ENCODE results near the gene INPP4A.

Gene INPP4A

DNA sequence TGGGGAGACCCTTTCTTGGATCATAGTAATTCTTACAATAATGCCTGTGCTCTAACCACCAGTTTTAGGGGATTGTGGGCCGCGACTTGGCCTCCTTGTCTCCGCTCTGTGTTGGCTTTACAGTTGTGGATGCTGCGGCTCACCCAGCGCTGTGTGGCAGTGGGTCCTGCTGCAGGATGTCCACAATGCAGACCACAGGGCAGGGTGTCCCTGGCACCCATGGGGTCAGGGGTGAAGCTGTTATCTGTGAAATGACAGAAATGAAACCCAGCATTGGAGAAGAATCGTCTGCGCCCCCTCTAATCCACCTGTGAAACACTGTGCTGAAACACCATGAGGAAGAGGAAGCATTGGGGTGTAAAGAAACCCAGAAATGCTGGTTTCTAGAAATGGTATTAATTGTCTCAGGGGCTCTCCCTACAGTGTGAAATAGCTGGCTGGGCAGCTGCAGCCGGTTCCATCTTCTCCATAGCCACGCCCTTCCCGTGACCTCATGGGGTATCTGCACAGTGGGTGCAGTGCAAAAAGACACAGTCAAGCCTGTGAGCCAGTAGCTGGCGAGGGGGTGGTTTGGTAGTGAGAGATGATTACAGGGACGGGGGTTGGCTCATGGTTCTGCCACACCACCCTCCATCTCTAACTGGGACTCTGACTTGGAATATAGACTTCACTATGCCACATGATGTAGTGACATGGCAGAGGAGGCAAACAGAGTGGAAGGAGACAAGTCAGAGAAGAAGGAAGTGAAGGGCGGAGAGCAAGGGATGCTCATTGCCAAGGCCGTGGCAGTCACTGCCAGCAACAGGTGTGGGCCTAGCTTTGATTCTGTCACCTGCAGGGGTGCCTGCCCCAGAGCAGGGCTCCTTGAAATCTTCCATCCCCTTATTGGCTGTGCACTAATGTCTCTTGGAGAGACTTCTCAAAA lies 16.2 kb downstream of the INPP4A start:
- peak; percentile 59 for DNase-seq (ENCODE audit: low read depth)

DNA sequence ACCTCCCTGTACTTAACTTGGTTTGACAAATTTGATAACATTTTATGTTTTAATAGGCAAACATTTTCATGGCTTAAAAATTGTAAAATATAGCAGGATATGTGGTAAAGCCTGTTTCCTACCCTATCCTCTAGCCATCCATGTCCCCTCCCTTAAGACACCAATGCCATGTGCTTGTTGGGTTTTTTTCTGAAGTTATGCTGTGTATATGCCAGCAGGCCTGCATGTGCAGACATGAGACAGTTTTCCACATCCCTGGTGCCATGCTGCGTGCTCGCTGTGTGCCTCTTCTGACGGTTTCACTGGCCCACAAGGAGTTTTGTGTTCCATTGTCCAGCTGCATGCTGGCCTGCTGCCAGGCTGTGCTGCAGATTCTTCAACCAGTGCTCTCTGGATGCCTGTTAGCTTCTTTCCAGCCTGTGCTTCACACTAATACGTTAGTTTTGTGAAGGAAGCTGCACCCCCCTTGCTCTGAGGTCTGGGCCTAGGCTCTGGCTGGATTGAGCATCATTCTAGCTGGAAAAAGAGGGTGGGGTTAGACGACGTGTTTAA lies 16.9 kb downstream of the INPP4A start:
- DNase-seq (ENCODE audit: low read depth) = no peak

DNA sequence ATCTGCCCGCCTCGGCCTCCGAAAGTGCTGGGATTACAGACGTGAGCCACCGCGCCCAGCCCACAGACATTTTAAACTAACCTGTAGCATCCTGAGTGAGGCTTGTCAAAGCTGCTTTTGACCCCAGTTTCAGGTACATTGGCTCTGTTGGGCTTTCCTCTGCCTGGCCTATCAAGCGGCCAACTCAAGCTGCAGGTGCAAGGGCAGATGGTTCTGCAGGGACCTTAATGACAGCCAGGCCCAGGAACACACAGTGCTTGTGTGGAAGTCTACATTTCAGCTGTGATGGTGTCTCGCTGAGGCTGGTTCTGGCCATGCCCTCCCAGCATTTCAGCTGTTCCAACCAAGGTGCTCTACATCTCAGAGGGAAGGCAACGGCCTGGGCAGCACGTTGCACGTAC lies 18.4 kb downstream of the INPP4A start:
- no peak for DNase-seq (ENCODE audit: low read depth)

DNA sequence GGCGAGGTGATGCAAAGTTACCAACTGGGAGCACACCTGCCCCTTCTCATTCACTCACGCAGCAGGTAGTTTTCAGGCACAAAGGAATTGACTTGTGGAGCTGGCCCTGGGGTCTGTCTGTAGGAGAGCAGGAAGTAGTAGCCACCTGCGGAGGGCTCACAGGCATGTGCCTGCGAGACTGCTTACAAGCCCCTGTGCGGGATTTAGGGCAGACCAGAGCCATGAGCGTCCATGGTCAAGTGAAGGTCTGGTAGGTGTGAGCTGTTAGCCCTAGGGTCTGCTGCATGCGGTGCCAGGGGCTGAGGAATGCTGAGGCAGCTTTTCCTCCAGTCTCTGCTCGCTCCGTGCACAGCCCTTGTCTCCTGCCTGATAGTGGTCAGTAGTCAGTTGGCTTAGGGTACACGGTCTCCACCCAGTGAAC lies 18.9 kb downstream of the INPP4A start:
- DNase-seq (ENCODE audit: low read depth) = no peak

DNA sequence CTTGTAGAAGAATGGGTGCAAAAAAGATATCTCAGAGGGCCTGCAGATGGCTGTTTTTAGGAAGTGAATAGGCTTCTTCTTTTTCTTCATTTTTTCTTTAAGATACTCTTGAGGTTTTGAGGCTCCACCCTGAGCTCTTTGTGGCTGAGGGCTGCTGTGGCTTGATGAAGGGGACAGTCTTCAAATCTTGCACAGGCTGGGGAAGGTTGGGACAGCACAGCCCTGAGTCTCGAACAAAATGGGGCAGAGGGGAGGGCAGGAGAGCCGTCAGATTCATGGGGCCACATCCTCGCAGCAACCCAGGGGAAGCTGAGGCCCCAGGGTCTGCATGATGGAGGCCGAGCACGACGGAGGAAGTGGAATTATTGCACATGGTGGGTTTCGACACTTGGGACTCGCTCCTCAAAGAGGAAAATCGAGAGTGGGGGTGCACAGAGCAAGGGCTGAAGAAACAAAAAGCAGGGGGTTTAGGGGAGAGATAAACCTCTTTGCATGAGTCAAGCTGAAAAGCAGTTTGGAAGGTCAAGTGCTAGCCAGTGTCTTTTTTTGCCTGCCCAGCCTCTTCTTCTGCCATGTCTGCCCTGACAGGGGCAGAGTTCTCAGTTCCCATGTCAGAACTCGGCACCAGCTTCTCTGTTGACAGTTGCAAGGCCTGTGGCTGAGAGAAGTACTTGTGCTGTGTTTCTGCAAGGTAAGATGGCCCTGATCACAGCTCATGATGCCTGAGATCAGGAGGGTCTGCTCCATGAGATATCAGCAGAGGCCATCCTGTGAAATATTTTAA lies 19.5 kb downstream of the INPP4A start:
- DNase-seq (ENCODE audit: low read depth) = no peak

DNA sequence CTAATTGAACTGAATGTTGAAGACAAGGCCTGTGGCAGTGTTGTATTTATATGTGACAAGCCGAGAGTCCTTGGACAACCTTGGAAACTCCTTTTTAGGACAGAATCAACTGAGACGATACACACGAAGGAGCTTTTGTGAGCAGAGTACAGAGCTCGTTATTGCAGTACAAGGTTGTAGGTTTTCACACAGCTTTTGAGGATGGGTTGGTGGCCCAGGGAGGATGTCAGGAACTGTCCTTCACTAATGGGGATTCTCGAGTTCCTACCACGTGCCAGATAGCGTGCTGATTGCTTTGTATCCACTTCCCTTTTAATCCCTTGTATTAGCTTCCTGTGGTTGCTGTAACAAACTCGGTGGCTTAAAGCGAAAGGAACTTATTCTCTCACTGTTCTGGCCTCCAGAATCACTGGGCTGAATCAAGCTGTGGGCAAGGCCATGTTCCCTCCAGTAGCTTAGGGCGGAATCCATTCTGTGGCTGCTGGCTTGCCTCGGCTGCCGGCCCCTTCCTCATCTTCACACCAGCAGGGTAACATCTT lies 20.2 kb downstream of the INPP4A start:
- no peak for DNase-seq (ENCODE audit: low read depth)

DNA sequence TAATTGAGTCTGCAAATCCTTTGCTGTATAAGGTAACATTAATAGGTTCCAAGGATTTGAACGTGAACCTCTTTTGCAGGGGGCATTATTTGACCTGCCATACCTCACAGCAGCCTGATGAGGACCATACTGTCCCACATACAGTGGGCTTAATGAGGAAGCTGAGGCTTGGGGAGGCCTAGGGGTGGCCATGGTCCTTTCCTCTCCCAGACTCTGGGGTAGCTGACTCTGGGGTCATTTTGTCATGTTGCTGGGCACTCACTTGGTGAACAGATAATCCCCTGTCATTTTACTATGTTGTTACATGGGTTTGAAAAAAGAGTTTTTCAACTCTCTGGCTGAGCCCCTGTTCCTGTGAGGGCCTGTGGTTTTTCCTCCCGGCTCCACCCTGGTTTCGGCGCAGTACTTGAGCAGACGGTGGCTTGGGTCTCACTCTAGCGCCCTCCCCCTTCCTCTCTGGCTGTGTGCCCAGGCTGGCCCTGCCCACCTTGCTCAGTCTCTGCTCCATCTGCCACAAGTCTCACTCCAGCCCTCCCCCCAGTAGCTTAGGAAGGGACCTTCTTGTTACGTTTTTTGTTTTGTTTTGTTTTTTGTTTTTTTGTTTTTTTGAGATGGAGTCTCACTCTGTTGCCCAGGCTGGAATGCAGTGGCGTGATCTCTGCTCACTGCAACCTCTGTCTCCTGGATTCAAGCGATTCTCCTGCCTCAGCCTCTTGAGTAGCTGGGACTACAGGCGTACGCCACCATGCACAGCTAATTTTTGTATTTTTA lies 21.0 kb downstream of the INPP4A start:
- peak; percentile 81 for DNase-seq (ENCODE audit: low read depth)

DNA sequence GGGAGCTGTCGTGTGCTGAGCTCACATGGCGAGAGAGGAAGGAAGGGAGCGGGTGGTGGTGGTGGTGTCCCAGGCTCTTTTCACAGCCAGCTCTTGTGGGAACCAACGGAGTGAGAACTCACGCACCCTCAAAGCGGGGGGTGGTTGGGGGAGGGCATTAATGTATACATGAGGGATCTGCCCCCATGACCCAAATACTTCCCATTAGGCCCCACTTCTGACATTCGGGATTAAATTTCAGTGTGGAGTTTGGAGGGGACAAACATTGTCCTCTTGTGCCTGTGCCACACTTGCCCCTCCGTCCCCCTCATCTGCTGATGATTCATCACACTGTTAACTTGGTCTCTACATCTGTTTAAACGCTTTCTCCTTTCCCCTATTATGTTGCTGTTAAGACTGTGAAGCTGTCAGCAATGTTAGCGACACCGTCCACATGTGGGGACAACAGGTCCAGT lies 22.5 kb downstream of the INPP4A start:
- no peak for DNase-seq (ENCODE audit: low read depth)

DNA sequence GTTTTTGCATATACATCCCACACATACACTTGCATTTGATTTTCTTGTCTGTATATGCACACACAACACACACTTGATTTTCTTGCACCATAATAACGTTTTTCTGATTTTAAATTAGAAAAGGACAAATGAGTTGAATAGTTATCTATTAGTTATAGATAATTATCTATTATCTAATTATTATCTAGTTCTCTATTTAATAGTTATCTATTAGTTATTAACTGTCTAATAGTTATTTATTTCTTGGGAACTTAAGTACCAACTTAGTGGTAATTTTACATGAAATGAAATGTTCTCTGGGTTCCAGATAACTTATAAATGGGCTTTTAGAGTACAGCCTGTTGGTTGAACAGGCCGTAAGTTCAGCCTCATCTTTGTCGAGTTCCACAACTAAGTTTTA lies 23.0 kb downstream of the INPP4A start:
- no peak for DNase-seq (ENCODE audit: low read depth)

DNA sequence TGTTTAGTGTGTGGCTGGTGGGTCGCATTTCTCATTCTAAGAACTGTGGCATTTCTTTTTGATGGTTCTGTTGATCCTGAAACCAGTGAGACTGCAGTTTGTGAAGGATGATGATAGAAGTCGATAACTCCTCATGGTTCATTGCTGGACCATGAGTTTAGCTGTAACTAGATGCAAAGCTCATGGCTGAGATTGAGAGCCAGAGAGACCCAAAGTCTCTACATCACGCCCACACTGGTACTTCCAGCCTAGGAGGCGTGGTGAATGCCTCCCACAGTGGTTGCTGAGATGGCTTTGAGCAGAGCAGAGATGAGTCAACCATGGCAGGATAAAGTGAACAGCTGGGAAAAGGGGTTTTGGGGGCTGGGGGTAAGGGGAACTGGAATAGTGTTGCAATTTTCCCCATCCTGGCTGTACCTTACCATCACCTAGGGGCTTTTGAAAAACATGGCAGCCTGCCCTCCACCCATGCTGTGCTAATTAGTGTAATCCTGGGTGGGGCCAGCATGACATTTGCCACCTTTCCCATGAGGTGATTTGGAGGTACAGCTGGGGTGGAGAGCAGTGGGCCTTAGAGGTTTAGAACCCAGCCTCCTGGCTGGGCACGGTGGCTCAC lies 24.1 kb downstream of the INPP4A start:
- DNase-seq (ENCODE audit: low read depth) = no peak

DNA sequence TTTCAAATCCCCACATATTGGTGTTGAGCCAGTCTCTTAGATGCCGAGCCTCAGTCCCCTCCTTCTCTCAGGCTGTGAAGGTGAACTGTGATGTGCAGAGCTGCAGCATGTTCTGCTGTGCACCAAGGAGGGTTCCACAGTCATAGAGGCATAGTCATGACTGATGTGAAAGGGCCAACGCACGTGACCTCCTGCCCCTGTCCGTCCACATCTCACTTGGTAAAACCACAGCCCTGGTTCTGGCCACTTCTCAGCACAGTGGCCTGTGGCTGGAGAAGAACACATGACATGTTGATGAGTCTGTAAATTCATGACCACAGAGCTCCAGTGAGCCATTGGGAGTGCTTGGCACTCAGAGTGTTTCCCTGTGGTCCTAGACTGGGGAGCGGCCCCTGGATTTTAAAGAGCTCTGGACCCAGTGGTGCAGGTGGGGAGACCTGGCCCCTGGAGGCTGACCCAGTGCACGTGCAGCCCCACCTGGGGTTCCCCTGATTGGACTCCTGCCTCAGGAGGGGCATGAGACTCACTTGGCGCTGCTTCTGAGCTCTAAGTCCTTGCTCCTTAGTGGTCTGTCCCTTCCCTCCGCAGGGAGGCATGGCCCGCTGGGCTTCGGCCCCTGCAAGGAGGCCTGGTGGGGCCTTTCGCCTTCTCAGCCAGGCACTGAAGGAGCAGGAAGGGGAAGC lies 25.3 kb downstream of the INPP4A start:
- DNase-seq (ENCODE audit: low read depth) = no peak

DNA sequence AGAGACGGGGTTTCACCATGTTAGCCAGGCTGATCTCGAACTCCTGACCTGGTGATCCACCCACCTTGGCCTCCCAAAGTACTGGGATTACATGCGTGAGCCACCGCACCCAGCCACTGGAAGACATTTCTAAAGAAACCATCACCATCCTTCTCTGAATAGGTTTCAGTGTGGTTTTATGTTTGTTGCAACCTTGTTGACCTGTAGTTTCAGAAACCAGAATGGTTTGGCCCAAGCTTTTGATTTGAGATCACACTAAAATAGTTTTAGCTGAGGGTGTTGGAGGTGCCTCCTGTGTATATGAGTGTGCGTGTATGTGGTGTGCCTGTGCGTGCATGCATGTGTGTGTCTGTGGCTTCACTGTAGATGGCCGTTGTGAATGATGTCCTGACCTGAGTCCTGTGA lies 26.2 kb downstream of the INPP4A start:
- DNase-seq (ENCODE audit: low read depth) = no peak

DNA sequence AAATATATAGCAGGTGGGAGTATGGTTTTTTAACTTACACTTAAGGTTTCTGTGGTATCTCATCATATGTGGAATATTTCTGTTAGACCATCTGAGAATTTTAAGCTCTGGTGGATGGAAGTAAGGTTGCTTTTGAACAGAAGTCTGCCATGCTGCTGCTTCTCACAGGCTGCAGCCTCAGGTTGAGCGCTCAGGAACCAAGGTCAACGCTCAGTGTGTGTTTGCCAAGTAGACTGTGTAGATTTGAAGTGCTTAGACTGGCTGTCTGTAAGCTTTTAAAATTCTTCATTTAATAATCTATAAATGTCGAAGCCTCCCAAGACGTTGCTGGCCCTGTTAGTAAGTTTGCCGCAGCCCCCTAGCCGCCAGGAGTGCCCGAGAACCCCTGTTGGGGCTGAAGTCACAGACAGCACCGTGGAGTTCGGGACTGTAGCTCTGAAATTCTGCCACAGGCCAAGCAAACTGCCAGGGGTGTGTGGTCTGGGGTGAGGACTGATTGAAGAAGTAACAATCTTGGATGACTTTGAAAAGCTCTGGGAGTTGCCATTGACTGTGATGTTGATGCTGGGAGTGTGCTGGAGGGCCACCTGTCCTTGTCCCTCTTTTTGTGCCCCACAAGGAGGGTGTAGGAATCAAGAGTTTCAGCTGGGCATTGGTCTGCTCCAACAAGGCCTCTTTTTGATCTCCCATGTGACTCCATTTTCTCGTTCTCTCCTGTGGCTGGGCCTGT lies 26.9 kb downstream of the INPP4A start:
- DNase-seq (ENCODE audit: low read depth) = no peak

DNA sequence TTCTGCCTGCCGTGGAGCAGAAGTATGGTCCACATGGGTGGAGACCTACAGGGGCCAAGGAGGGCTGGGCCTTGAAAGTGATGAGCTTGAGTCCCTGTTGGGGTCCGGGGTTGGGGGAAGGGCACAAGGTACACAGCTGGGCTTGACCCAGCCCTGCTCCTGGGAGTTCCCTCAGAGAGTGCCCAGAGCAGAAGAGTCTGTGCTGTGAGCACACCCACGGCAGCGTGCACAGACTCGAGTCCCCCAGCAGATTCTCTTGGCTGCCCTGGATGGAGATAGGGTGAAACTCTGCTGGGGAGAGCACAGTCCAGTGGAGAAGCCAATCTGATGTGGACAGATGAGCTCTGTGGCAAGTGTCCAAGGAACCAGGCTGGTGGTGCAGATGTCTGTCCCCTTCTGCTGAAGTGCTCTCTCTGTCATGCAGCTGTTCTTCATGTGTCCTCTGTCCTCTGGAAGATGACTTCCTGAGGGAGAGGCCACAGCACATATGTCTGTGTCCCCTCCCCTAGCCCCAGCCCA lies 27.5 kb downstream of the INPP4A start:
- DNase-seq (ENCODE audit: low read depth) = no peak

DNA sequence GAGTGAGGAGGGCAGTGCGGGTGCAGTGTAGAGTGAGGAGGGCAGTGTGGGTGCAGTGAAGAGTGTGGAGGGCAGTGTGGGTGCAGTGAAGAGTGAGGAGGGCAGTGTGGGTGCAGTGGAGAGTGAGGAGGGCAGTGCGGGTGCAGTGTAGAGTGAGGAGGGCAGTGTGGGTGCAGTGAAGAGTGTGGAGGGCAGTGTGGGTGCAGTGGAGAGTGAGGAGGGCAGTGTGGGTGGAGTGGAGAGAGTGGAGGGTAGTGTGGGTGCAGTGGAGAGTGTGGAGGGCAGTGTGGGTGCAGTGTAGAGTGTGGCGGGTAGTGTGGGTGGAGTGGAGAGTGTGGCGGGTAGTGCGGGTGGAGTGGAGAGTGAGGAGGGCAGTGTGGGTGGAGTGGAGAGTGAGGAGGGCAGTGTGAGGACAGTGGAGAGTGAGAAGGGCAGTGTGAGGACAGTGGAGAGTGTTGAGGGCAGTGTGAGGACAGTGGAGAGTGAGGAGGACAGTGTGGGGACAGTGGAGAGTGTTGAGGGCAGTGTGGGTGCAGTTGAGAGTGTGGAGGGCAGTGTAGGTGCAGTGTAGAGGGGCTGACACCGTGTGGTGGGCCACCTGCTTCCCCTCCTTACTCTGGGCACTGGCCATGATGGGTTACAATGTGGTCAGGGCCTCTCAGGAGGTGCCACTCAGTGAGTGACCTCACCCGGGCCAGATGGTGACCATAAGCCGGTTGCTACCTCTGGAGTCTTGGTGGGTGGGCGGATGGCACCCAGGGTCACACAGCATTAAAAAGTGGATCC lies 28.5 kb downstream of the INPP4A start:
- DNase-seq (ENCODE audit: low read depth) = no peak

DNA sequence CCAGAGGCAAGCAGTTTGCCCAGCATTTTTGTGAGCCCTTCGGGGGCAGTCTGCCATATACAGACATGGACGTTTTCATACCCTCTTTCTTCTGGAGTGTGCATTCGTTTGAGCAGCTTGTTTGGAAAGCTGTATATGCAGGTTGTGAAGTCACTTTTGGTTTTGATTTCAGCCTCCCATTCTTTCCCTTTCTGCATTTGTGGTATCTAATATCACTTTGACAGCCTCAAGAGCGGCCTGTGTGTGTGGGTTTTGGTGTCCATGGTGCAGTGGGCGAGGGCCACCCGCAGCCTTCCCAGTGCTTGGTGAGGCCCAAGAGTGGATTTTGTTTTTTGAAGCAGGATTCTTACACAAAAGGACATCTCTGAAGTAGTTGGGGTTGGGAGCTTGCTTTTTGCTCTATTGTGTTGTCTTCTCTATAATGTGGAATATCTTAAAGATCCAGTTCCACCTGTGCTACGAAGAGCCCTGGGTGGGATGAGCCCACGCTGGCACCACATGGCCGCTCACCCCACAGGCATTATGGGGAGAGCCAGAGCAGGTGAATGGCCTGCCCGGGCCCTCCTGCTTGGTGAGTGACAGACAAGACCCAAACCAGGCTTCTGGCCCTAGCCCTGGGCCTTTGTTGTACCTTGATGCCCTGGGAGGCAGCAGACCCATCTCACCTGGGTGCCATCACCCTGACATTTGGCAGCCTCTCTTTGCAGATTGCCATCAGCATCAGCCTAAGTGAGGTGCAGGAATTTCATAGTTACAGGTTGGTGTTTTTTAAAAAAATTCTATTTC lies 29.5 kb downstream of the INPP4A start:
- DNase-seq (ENCODE audit: low read depth) = no peak

DNA sequence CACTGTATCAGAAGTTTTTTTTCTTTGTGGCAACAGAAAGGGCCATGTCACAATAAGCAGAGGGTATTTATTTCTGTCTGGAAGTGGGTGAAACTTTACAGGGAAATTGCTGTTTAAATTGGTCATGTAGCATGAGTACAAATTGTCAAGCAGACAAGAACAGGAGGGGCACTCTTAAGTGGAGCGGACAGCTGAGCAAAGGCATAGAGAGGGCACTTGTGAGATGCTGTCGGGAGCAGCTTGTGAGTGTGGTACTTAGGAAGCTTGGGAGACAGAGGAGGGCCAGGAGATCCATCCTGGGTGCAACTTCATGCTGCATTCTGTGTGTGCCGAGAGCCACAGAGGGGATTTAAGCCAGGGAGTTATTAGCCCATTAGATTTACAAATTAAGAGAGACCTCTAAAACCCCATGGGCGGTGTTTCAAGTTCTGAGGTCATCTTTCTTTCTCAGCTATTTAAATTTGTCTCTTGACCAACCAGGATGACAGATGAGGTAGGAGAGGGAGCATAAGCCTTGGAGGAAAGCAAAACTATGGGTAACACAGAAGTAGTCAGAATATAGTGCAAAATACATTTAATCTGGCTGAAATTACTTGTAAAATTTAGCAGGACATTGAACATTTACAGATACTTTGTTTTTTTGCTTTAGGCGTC lies 30.4 kb downstream of the INPP4A start:
- no peak for DNase-seq (ENCODE audit: low read depth)

Data from T follicular helper cell (primary cell).